Fibroblast of mammary gland (primary cell): ENCODE data around the gene LENEP.

Experiments used
- DNase-seq: peaks from one replicate; pipeline ENCODE4 v3.0.0-alpha.2; 2010; ENCODE audit warnings: low read depth
- H3K4me3 ChIP-seq: 2 replicates; pipeline ENCODE4 v1.5.1; 2011; ENCODE audit warnings: low read depth, mild to moderate bottlenecking, low read length, moderate library complexity; ENCODE audit not compliant: control insufficient read depth
- TF ChIP-seq, protein P1 (sequence below): conservative IDR thresholded peaks from 2 replicates; pipeline ENCODE4 v1.5.1; 2011; ENCODE audit warnings: low read depth, low read length, inconsistent platforms; ENCODE audit not compliant: control insufficient read depth, insufficient read depth

The LENEP gene

GRCh38 chr1:155033524-155033923 lies 40.1 kb downstream of the LENEP start, which contains the start of the genes DCST1 and DCST2:
TSS of gene DCST1 (plus strand) at chr1:155033824. CDS start at chr1:155034037, 213 bp downstream.
TSS of gene DCST2 (minus strand) at chr1:155033781. CDS start at chr1:155033701, 80 bp downstream.
- TF ChIP-seq, protein P1, sequence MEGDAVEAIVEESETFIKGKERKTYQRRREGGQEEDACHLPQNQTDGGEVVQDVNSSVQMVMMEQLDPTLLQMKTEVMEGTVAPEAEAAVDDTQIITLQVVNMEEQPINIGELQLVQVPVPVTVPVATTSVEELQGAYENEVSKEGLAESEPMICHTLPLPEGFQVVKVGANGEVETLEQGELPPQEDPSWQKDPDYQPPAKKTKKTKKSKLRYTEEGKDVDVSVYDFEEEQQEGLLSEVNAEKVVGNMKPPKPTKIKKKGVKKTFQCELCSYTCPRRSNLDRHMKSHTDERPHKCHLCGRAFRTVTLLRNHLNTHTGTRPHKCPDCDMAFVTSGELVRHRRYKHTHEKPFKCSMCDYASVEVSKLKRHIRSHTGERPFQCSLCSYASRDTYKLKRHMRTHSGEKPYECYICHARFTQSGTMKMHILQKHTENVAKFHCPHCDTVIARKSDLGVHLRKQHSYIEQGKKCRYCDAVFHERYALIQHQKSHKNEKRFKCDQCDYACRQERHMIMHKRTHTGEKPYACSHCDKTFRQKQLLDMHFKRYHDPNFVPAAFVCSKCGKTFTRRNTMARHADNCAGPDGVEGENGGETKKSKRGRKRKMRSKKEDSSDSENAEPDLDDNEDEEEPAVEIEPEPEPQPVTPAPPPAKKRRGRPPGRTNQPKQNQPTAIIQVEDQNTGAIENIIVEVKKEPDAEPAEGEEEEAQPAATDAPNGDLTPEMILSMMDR = no peak
- H3K4me3 ChIP-seq = no peak within 1 kb of the TSS
- no peak for DNase-seq

- no peak for DNase-seq
- no peak overlapping the region for H3K4me3 ChIP-seq
- TF ChIP-seq, protein P1 = no peak
Measured at GRCh38 chr1:155034318-155035208, 41.2 kb downstream of the LENEP start.

- DNase-seq = no peak
- H3K4me3 ChIP-seq = no peak overlapping the region
Measured at GRCh38 chr1:155035936-155036335, 42.5 kb downstream of the LENEP start.

DNA sequence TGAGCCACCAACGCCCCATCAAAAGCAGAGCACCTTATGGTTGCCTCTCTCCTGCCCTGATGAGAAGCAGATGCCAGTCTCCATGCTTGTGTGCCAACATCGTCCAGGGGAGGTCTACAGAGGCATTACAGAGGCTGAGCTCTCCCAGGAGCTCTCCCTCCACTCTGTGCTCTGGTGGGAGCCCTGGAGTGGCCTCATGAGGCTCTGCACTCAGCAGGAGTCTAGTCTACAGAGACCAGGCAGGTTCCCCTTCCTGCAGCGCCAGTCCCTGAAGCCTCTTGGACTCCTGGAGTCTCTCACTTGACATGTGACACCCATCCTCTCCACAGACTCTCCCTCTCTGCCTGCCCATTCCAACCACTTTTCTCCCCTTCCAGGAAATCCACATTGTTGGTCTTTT lies 43.7 kb downstream of the LENEP start:
- TF ChIP-seq, protein P1 = no peak
- no peak overlapping the region for H3K4me3 ChIP-seq
- DNase-seq = no peak

More at GRCh38 chr1:155035936-155036335, 42.5 kb downstream of the LENEP start:
- TF ChIP-seq, protein P1 = no peak

- TF ChIP-seq, protein P1 = no peak
- H3K4me3 ChIP-seq = no peak overlapping the region
- no peak for DNase-seq
Measured at GRCh38 chr1:155037851-155038441, 44.6 kb downstream of the LENEP start.

DNA sequence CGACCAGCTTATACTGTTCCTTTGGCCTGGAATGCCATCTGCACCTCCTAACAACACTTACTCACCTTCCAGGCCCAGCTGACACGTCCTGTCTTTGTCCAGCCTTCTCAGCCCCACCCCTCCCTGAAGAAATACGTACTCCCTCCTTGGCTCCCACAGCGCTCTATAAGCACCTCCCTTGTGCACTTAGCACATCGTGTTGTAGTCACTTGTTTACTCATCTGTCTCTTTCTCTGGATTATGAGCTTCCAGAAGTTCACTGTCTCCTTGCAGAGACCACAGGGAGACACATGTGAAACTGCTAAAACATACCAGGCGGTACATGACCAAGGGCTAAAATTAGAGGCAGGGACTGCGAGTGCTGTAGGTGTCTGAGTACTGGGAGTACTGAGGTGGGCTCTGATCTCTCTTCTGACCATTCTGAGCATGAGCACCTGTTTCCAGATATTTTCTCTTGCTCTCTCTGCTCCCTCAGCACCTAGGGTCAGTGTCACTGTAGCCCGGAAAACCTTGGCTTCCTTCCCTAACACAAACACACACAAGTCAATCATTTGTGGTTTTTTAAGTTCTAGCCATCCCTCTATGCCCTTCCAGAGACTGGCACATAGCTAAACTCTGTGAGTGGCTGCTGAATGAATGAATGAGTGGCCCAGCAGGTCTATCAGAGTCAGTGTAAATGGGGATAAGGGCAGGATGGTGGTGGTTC lies 45.4 kb downstream of the LENEP start:
- no peak overlapping the region for H3K4me3 ChIP-seq
- TF ChIP-seq, protein P1 = no peak
- DNase-seq = peak; percentile 56
